ENCODE results near the gene RBM27.

DNA sequence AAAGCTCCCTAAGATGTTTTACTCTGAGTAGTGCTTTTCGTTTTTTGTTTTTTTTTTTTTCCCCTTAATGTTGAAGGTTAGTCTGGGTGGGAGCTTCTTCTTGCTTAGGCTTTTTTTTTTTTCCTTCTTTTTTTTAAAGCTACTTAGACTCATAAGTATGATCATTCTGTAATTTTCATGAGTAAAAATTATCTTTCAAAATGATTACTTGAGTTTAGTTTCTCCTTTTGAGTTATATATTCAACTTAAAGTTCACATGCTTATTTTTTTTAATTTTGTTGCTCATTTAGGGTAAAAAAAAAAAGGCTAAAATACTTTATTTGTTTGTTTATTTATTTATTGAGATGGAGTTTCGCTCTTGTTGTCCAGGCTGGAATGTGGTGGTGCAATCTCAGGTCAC, 2.9 kb downstream of the RBM27 start:
- TF ChIP-seq POLR2A (IDR thresholded peaks at IDR 0.05), result no peak
- TF ChIP-seq, protein P1, sequence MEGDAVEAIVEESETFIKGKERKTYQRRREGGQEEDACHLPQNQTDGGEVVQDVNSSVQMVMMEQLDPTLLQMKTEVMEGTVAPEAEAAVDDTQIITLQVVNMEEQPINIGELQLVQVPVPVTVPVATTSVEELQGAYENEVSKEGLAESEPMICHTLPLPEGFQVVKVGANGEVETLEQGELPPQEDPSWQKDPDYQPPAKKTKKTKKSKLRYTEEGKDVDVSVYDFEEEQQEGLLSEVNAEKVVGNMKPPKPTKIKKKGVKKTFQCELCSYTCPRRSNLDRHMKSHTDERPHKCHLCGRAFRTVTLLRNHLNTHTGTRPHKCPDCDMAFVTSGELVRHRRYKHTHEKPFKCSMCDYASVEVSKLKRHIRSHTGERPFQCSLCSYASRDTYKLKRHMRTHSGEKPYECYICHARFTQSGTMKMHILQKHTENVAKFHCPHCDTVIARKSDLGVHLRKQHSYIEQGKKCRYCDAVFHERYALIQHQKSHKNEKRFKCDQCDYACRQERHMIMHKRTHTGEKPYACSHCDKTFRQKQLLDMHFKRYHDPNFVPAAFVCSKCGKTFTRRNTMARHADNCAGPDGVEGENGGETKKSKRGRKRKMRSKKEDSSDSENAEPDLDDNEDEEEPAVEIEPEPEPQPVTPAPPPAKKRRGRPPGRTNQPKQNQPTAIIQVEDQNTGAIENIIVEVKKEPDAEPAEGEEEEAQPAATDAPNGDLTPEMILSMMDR (IDR thresholded peaks at IDR 0.05), result no peak

All from body of pancreas (tissue), 4 donors.